HG03060 (cell line): ENCODE measurements around the gene ABTB2.

Experiments
- ATAC-seq: cut with Tn5 transposase; IDR thresholded peaks from one replicate; pipeline ENCODE4 v1.9.1; 2021; ENCODE audit warnings: low read depth, moderate number of reproducible peaks; ENCODE audit not compliant: unreplicated experiment

ABTB2 gene

DNA sequence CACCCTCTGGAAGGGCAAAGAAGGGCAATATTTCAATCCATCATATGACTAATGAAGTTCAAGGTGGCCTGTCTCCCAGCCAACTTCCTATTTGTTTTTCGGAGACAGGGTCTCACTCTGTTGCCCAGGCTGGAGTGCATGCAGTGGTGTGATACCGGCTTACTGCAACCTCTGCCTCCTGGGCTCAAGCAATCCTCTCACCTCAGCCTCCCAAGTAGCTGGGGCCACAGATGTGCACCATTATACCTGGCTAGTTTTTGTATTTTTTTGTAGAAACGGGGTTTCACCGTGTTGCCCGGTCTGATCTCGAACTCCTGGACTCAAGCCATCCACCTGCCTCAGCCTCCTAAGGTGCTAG lies 13.4 kb downstream of the ABTB2 start:
- ATAC-seq: no peak

DNA sequence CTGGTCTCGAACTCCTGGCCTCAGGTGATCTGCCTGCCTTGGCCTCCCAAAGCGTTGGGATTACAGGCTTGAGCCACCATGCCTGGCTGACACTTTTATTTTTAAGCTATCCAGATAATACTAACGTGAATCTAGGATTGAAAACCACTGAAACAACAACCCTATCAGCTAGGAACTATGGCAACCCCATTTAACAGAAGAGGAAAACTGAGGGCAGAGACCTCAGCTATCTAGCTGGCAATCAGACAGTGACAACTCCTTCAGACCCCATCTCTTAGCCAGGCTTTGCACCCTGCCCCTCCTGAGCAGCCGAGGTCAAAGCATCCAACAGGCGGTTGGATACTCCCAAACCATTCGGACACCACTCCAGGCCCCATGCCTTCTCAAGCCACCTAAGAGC lies 14.1 kb downstream of the ABTB2 start:
- no peak for ATAC-seq

DNA sequence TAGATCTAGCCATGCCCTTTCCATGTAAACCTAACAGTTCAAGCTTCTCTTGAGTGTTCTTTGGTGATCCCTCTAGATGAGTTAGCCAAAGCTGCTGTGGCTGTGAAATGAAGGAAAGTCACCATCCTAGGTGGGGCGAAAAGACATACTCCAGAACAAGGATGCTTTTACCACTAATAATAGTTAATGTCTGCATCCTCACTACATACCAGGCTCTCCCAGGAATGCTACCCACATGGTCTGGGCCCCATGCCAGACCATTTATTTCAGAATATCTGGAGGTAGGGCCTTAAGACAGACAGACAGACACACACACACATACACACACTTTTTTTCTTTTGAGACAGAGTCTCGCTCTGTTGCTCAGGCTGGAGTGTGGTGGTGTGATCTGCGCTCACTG lies 14.7 kb downstream of the ABTB2 start:
- ATAC-seq: no peak

DNA sequence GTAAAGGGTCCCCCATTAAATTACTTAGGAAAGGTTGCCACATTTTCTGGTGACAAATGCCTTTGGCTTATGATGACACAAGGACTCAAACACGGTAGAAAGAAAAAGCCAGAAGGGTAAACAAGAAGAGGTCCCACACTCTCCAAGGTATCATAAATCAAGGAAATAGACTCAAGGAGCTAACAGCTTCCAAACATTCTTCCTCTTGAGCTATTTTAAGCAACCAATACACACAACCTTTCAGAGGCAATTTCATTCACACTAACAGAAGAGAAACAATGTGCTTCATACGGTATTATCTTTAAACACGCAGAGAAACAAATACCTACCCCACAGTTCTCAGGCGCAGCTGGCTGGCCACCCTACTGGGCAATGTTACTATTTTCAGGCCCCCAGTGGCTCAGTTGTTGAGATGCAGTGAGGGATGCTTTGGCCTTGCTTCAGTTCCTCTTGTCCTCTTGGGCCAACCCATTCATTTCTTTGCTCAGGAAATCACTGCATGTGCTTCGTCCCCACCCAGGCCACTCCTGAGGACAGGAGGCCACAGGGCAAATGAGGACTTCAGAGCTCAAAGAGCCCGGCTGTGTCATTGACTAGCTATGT lies 15.8 kb downstream of the ABTB2 start:
- ATAC-seq: no peak

DNA sequence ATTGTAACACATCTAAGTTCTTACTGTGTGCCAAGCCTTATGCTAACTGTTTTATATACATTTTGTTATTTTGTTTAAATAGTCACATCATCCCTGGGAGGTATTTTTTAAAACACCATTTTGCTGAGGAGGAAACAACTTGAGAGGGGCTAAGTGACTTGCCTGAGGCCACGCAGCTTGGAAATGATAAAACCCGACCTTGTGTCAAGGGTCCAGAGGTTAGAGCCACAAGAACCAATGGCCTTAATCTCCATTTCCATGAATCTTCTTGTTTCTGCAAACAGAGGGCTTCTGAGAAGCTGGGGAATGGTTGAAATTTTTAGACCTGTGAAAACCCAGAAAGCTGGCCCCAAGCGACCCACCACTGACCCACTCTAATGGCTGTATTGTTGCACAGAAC lies 16.7 kb downstream of the ABTB2 start:
- no peak for ATAC-seq

DNA sequence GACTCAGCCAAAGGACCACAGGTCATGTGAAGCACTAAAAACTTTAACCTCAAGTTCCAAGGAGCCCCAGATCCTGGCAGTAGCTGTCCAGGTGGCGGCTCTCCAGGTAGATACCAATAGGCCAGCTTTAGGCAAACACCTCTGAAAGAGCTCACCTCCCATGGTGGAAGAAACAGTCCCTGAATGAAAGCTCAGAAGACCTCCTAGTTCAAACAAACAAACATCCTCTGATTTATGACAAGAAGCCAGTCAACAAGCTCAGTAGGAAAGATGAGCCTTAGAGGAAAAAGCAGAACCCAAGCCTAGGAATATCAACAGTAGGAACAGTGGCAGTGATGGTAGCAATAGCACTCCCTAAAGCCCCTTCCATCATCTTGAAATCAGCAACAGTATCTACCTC lies 17.2 kb downstream of the ABTB2 start:
- no peak for ATAC-seq

DNA sequence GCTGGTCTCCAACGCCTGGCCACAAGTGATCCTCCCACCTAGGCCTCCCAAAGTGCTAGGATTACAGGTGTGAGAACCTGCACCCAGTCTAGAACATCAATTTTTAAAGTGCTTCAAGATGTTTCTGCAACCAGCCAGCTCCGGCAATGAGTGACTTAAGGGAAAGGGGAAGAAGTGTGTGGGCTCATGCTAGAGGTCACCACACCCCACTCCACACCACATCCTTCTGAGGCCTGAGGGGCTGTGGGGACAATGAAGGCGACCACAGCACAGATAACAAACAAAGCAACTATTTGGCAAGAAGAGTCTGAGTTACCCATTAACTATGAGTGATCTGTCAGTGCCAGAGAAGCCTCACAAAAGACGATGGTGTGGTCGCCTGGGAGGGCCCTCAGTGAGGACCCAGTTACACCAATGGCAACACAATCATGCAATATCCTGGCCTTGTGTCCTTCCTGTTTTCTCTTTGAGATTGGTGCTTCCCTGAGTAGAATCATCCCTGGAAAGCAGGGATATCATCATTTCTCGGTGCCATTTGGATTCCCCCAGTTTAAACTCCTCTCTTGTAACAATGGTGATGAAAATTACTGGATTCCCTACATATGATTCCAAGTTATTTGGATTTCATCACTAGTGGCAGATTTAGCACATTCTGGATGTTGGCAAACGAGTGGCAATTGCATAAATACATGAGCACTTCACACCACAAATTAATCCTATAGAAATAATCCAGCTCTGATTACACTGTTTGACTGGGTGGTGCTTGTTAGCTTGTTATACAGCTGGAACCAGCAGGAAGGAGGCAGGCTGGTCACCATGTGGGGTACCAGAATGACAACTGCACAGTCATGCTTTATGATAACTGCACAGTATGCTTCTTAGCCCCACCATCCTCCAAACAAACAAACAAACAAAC lies 18.4 kb downstream of the ABTB2 start:
- ATAC-seq: peak; percentile 69

DNA sequence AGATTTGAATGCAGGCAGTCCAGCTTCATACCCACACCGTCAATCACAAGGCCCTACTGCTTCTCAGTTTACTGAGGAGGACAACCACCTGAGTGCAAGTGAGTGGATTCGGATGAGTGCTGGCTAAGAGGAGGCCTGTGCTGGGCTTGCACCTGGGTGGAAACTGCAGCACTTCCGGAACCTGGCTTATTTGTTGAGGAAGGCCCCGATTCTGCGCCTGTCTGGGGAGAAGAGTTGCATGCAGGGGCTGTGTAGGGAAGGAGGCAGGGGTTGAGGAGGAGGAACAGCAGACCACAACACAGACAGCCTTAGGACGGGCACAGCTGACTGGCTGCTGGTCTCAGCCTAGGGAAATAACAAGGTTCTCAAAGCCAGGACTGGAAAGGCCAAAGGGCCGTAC lies 20.8 kb downstream of the ABTB2 start:
- no peak for ATAC-seq

DNA sequence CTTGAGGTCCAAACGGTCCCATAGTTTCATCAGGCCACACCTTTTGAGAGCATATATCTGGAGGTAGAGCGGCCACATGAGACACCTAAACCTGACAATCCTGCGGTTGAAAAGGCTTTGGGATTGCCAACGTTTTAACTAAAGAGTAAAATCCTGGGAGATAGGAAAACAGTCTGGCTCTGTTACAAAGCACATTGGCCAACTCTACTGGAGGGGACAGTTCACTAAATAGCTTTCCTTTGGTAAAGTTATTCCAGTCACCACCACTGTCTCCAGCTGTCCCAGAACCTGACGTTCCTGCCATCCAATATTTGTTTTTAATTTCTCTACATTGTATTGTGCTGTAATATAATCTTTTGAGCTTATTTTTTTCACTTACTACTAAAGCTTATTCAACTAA lies 22.0 kb downstream of the ABTB2 start:
- ATAC-seq: no peak

DNA sequence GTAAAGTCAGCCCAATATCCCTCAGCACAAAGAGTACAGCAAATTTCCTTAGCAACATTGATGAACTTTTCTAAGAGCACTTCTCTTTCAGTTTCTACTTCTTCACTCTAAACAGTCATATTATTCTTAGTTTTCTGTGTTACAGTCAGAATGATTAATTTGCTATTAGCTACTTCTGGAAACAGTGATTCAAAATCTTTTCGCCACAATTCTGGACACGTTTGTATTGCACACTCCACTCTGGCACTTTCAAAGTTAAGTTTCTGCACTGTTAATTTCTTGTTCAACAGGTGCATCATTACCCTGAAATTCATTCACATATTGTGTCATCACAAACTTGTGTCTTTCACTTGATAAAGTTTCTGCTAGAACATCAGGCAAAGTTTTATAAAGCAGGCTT lies 22.5 kb downstream of the ABTB2 start:
- ATAC-seq: no peak

DNA sequence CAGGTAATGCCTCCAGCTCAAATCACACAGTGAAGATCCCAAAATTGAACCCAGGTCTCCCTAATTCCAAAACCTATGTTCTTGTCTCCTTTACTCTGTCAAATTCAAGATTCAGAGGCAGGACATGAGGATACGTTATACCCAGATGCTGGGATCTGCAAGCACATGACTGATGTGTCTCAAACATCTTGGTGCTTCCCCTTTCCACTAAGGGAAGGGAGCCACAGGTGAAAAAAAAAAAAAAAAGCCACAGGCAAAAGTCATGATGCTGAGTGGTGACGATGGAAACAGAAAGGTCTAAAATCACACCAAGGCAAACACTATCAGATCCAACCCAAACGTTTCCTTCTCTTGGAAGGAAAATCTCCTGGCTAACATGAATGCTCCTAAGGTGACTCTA lies 24.0 kb downstream of the ABTB2 start:
- no peak for ATAC-seq

DNA sequence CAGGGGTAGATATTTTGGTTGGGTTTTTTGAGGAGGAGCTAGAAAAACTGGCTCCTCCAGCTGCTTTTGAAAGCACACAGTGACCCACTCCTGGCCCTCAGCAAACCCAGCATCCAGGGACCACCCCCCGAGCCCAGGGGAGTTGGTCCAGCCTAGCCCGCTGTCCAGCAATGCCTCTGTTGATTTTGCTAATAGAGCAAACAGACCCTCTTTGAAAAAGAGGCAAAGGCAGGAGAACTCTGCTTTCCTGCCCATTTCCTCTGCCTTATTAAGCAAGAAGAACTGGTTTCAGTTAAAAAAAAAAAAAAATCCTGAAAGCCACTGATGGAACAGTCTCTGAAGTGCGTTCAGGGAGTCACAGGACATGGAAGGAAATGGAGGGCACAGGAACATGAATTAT lies 25.3 kb downstream of the ABTB2 start:
- no peak for ATAC-seq

DNA sequence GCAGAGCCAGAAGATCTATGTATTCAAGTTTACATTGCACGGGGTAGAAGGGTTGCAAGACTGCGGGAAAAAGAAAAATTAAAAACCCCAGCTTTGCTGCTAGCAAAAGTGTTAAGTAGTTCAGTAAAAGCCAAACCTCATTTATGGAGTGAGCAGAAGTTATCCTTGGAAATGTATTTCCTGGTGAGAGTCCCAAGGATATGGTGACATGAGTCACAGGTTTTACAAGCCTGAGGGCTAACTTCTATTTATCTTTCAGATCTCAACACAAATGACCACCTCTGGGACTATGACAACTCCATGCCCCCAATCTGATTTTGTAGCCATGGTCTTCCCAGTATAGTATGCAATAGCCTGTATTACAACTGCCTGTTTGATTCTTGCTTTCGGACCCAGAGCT lies 26.1 kb downstream of the ABTB2 start:
- ATAC-seq: no peak

DNA sequence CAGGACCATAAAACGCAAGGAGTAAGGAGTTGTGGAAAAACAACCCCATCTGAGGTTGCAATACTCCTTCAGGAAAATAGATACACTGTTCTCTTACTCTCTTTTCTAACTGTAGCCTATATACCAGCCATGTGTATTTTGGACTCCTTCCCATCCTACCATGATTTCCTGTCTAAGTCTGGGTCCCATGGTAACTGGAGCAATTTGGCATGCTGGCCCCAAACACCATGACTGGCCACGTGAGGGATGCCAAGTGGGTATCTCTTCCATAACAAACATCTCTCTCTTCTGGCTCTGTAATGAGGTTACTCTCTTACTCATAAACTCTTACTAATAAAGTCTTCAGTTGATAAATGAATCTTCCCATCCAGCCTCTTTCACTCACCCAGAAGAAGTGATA lies 26.5 kb downstream of the ABTB2 start:
- ATAC-seq: no peak

DNA sequence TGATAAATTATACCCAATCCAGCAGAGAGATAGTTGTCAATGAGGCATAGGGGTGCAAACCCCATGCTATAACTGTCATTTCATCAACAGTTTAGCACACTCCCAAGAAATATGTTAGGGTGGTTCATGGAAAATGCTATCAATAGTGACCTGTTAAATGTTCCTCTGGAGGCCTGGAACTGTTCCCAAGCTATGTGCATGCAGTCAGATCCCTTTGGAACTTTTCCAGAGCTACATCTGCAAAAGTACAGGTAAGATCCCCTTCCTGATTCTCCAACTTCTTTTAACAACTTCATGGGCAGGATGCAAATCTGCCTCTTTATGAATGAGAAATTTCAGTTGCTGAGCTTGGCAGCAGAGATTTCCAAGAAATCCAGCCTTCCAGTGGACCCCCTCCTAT lies 27.2 kb downstream of the ABTB2 start:
- ATAC-seq: no peak

DNA sequence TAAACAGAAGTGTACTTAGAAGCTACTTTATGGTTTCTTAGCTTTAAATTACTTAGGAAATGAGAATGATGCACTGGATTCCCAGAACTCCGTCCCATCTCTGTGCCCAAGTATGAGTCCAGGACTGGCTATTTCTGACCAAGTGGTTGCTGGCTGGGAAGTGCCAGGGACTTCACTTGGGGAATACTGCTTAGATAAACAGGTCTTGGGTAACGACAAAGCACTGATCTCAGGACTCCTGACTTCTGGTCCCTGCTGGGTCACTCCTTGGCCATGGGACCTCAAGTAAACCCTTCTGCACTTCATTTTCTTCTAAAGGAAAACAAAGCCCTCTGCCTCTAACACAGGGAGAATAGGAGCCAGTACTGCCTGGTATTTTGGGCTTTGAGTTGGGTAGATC lies 27.9 kb downstream of the ABTB2 start:
- no peak for ATAC-seq

DNA sequence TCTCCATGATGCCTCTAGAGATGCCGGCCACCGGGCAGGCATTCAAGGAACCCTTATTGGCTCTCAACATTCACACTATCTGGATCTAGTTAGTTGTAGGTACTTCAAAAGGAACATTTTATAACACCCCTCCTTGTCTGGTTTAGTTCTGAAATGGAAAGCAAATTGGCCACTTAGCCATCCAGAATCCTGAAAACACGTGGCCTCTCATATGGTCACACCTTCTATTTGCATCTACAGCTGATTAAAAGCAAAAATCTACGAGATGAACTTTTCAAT lies 29.2 kb downstream of the ABTB2 start:
- no peak for ATAC-seq

DNA sequence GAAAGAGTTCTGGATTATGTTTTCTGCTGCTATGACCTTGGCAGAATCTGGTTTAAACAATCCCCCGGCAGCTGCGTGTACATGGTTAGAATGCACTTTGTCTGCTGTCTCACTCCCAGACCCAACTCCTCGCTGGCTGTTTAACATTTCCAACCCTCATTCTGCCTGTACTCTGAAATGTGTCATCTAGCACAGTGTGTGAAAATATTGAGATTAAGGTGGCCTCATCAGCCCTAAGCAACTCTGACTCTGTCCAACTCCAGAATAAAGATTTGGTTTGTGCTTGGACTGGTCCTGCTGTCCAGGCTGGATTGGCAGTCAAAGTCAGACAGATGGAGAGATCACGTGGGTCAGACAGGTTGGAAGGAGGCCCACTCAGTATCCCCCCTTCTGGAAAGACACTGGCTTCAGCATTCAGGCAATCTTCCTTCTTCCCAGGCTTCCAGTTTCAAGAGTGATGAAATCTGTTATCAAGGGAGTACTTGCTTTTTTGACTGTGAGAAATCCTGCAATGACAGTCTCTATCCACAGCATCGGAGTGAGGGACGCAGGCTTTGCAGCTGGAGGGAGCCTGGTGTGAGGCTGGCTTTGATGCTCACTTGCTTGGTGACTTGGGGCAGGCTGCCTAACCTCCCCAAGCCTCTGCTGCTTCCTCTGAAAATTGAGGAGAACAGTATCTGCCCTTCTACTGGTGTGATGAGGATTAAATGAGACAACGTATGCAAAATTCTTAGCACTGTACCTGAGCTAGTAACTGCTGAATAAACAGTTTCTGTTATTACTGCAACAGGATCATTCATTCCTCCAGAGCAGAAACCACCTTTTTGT lies 29.8 kb downstream of the ABTB2 start:
- no peak for ATAC-seq

DNA sequence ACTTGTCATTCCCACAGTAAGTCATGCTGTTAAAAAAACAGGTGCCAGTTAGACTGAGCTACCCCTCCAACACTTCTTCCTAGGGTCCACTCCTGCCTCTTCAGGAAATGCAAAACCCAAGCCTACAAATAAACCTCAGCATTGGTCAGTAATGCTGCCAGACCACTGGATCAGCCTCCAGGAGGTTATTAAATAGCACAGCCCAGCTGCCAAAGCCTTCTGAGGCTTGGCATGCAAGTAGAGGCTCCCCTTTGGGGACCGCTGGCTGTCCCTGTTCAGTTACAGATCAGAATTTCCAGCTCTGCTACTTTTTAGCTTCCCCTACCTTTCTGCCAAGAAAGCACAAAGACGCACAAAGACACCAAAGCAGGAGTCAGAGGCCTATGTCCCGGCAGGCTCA lies 33.3 kb downstream of the ABTB2 start:
- ATAC-seq: no peak

DNA sequence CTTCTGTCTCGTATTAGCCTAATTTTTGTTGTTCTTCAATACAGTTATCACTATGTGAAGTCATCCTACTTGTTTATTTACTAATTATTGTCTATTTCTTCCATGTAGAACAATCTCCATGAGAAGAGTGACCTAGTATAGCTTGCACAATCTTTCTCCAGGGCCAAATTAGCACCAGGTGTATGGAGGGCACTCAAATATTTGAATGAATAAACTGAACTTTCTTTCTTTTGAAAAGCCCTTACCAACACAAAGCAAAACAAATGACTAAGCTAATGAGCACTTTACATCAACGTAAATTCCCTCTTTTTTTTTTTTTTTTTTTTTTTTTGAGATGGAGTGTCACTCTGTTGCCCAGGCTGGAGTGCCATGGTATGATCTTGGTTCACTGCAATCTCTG lies 34.2 kb downstream of the ABTB2 start:
- ATAC-seq: no peak

DNA sequence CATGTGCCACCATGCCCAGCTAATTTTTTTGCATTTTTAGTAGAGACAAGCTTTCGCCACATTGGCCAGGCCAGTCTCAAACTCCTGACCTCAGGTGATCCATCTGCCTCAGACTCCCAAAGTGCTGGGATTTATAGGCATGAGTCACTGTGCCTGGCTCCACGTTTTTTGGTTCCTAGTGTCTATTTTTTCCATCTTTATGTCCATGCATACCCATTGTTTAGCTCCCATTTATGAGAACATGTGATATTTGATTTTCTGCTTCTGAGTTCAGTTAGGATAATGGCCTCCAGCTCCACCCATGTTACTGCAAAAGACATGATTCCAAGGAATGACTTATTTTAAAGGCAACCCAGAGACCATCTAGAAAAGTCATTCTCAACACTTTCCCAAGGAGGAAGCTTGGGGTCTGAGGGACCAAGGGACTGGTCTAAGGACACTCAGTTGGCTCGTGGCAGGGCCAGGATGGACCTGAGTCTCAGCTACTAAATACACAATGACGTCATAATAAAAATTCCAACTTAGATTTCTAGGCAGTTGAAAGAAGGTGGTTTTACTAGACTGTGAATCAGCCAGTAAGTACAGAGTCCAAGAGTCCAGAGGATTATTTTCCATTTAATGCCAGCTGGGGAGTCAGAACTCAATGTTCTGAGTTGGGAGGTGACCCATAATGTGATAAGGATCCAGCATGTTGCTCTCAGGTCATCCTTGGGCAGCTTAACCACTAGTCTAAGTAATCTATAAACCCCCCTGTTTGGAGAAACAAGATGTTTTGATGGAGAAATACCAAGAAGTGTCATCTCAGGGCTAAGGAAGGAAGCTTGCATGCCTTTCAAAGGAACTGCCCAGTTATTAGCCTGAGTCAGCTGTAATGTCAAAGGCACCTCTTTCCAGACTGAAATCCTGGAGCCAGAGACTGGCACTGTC lies 39.4 kb downstream of the ABTB2 start:
- ATAC-seq: no peak
